H1 (cell line): ENCODE measurements around the gene BCAS3. TPM values are rescaled to one million over a fixed set of nuclear protein-coding genes. Genes with fewer than 3 reads are reported as not detected.
A peak's percentile ranks its signal among the peaks of the same experiment; 100 is the strongest.

Experiments
- CTCF ChIA-PET: fragments of 300-600 bp; sonication (Branson Sonifier 250); formaldehyde crosslinking; loops from one replicate; lab custom pipeline; 2021; ENCODE audit not compliant: partially characterized antibody; lab: Charles Lee
- POLR2A ChIA-PET: fragments of 300-600 bp; sonication (Branson Sonifier 250); formaldehyde crosslinking; loops from one replicate; lab custom pipeline; 2021; ENCODE audit warnings: inconsistent platforms; ENCODE audit not compliant: partially characterized antibody; lab: Charles Lee
- DNase-seq, 2 experiments: peaks; one replicate each; pipeline versions ENCODE4 v3.0.0 to v3.0.0-alpha.2; 2010 to 2022; ENCODE audit warnings: low spot score in 2 of 2, low read depth in 1 of 2, mixed read lengths in 1 of 2
- FAIRE-seq: peaks from 2 replicates; lab custom pipeline; 2011; peaks lifted over from hg19 to GRCh38; lab: Jason Lieb, UNC
- H2AFZ ChIP-seq: 2 replicates; pipeline ENCODE4 v1.8.1; 2012; ENCODE audit warnings: low read length, inconsistent platforms
- H2AK5ac ChIP-seq: 2 replicates; pipeline ENCODE4 v1.6.1; 2013; ENCODE audit warnings: low read depth, low read length
- H2BK120ac ChIP-seq: replicated peaks from 2 replicates; pipeline ENCODE3; 2013; ENCODE audit warnings: low read depth, low read length, inconsistent platforms
- H2BK12ac ChIP-seq: 2 replicates; pipeline ENCODE4 v1.6.1; 2013; ENCODE audit warnings: low read depth, low read length
- H2BK15ac ChIP-seq: 2 replicates; pipeline ENCODE4 v1.6.1; 2013; ENCODE audit warnings: low read length
- H2BK20ac ChIP-seq: 2 replicates; pipeline ENCODE4 v1.6.1; 2013; ENCODE audit warnings: low read length
- H2BK5ac ChIP-seq: 2 replicates; pipeline ENCODE4 v1.6.1; 2013; ENCODE audit warnings: low read depth, low read length
- H3K14ac ChIP-seq: 2 replicates; pipeline ENCODE4 v1.6.1; 2013; ENCODE audit warnings: inconsistent platforms; ENCODE audit not compliant: insufficient read length
- H3K18ac ChIP-seq: 2 replicates; pipeline ENCODE4 v1.6.1; 2013; ENCODE audit warnings: low read length; ENCODE audit errors: extremely low read depth
- H3K23ac ChIP-seq: 2 replicates; pipeline ENCODE4 v1.6.1; 2013; ENCODE audit warnings: inconsistent platforms; ENCODE audit not compliant: insufficient read length
- H3K23me2 ChIP-seq: 2 replicates; pipeline ENCODE4 v1.6.1; 2013; ENCODE audit warnings: low read depth, low read length
- H3K27ac ChIP-seq: 2 replicates; pipeline ENCODE4 v1.6.1; 2011; ENCODE audit warnings: low read depth, low read length, inconsistent platforms
- H3K27me3 ChIP-seq, 4 experiments: replicated peaks in 1 of 4; 1 replicate in 1 of 4; 2 replicates in 3 of 4; pipeline versions ENCODE4 v1.6.1 to v1.8.1; 2011 to 2013; ENCODE audit warnings: low read length in 3 of 4, mild to moderate bottlenecking in 3 of 4, inconsistent platforms in 2 of 4, mixed read lengths in 2 of 4, moderate library complexity in 1 of 4; ENCODE audit not compliant: control insufficient read depth in 3 of 4, insufficient read depth in 3 of 4; ENCODE audit errors: extremely low read depth in 1 of 4
- H3K36me3 ChIP-seq, 4 experiments: 2 replicates each; pipeline versions ENCODE4 v1.6.1 to v1.8.1; 2011 to 2013; ENCODE audit warnings: mild to moderate bottlenecking in 4 of 4, low read length in 3 of 4, moderate library complexity in 2 of 4, control low read depth in 1 of 4, inconsistent platforms in 1 of 4; ENCODE audit not compliant: insufficient read depth in 4 of 4, control insufficient read depth in 2 of 4
- H3K4ac ChIP-seq: replicated peaks from 2 replicates; pipeline ENCODE3; 2013; ENCODE audit warnings: low read length, low read depth, mixed read lengths, inconsistent platforms; ENCODE audit not compliant: insufficient read length
- H3K4me1 ChIP-seq, 4 experiments: replicated peaks in 1 of 4; 1 replicate in 1 of 4; 2 replicates in 3 of 4; pipeline versions ENCODE4 v1.6.1 to v1.8.1; 2011 to 2013; ENCODE audit warnings: low read length in 3 of 4, inconsistent platforms in 2 of 4, mixed read lengths in 1 of 4; ENCODE audit not compliant: insufficient read depth in 4 of 4, control insufficient read depth in 3 of 4
- H3K4me2 ChIP-seq, 2 experiments: 2 replicates each; pipeline versions ENCODE4 v1.6.1 to v1.8.1; 2011 to 2013; ENCODE audit warnings: low read depth in 2 of 2, low read length in 2 of 2, control low read depth in 1 of 2, inconsistent platforms in 1 of 2, mild to moderate bottlenecking in 1 of 2; ENCODE audit not compliant: insufficient read depth in 1 of 2
- H3K4me3 ChIP-seq, 4 experiments: fragments of 200-600, 300-600 bp in 1 of 4; sonication (generic), shearing (Covaris generic), sonication (Bioruptor Twin) in 1 of 4; 2 replicates each; pipeline versions ENCODE4 v1.5.1 to v1.8.1; 2011 to 2016; ENCODE audit warnings: low read length in 4 of 4, low read depth in 3 of 4, control low read depth in 2 of 4, inconsistent platforms in 2 of 4, mild to moderate bottlenecking in 2 of 4, mixed read lengths in 1 of 4, moderate library complexity in 1 of 4; ENCODE audit not compliant: insufficient read depth in 2 of 4; ENCODE audit errors: extremely low read depth in 1 of 4
- H3K56ac ChIP-seq: replicated peaks from 2 replicates; pipeline ENCODE3; 2013; ENCODE audit warnings: low read depth, mild to moderate bottlenecking, mixed read lengths, low read length, inconsistent platforms; ENCODE audit not compliant: insufficient read length
- H3K79me1 ChIP-seq: 2 replicates; pipeline ENCODE4 v1.6.1; 2013; ENCODE audit warnings: low read depth, low read length, control low read depth
- H3K79me2 ChIP-seq, 2 experiments: 2 replicates each; pipeline versions ENCODE4 v1.6.1 to v1.8.1; 2012 to 2013; ENCODE audit warnings: low read length in 2 of 2, mild to moderate bottlenecking in 2 of 2, inconsistent platforms in 1 of 2; ENCODE audit not compliant: insufficient read depth in 2 of 2, control insufficient read depth in 1 of 2
- H3K9ac ChIP-seq, 4 experiments: replicated peaks in 1 of 4; 1 replicate in 1 of 4; 2 replicates in 3 of 4; pipeline versions ENCODE4 v1.6.1 to v1.8.1; 2011 to 2013; ENCODE audit warnings: low read depth in 3 of 4, low read length in 3 of 4, control low read depth in 2 of 4, mild to moderate bottlenecking in 2 of 4, moderate library complexity in 2 of 4, inconsistent platforms in 1 of 4; ENCODE audit errors: extremely low read depth in 1 of 4
- H3K9me3 ChIP-seq, 2 experiments: 2 replicates each; pipeline versions ENCODE4 v1.6.1 to v1.8.1; 2012 to 2013; ENCODE audit warnings: mild to moderate bottlenecking in 2 of 2, moderate library complexity in 2 of 2, control low read depth in 1 of 2, inconsistent platforms in 1 of 2, low read depth in 1 of 2, low read length in 1 of 2, mixed read lengths in 1 of 2; ENCODE audit not compliant: insufficient read depth in 2 of 2
- H4K20me1 ChIP-seq, 2 experiments: replicated peaks in 1 of 2; 2 replicates each; pipeline versions ENCODE3 to v1.8.1; 2011 to 2013; ENCODE audit warnings: inconsistent platforms in 2 of 2, low read length in 2 of 2, mild to moderate bottlenecking in 1 of 2; ENCODE audit not compliant: insufficient read depth in 2 of 2, control insufficient read depth in 1 of 2
- H4K5ac ChIP-seq: 2 replicates; pipeline ENCODE4 v1.6.1; 2013; ENCODE audit warnings: low read length, low read depth, mixed read lengths, inconsistent platforms; ENCODE audit not compliant: insufficient read length
- H4K8ac ChIP-seq: 2 replicates; pipeline ENCODE4 v1.8.0; 2013; ENCODE audit warnings: mild to moderate bottlenecking, moderate library complexity, low read length, inconsistent platforms; ENCODE audit not compliant: insufficient read depth; ENCODE audit errors: extremely low read depth
- H4K91ac ChIP-seq: replicated peaks from 2 replicates; pipeline ENCODE3; 2013; ENCODE audit warnings: low read length, mixed read lengths, inconsistent platforms; ENCODE audit not compliant: insufficient read length
- EGR1 ChIP-seq: IDR thresholded peaks from 2 replicates; pipeline ENCODE4 v1.6.1; 2011; ENCODE audit warnings: low read depth, low read length, borderline replicate concordance
- EZH2 ChIP-seq: fragments of 200-600 bp; sonication (generic); IDR thresholded peaks from 2 replicates; pipeline ENCODE4 v1.7.1; 2012; ENCODE audit warnings: low read depth, mild to moderate bottlenecking, moderate library complexity, low read length, inconsistent platforms; ENCODE audit not compliant: severe bottlenecking
- FOSL1 ChIP-seq: IDR thresholded peaks from 2 replicates; pipeline ENCODE4 v1.6.1; 2011; ENCODE audit warnings: mild to moderate bottlenecking, low read depth, low read length, moderate library complexity; ENCODE audit not compliant: insufficient read depth
- RAD21 ChIP-seq, 2 experiments: IDR thresholded peaks in 1 of 2; conservative IDR thresholded peaks in 1 of 2; 2 replicates each; pipeline ENCODE4 v1.6.1; 2011; ENCODE audit warnings: low read depth in 2 of 2, low read length in 2 of 2, improper control_type of control experiment in 1 of 2, inconsistent platforms in 1 of 2, mild to moderate bottlenecking in 1 of 2, moderate library complexity in 1 of 2
- RNF2 ChIP-seq: fragments of 200-900, 300-1000 bp; sonication (generic); IDR thresholded peaks from 2 replicates; pipeline ENCODE4 v1.7.1; 2016; ENCODE audit warnings: borderline replicate concordance, low read depth, mild to moderate bottlenecking, antibody characterized with exemption, low read length; ENCODE audit not compliant: poor library complexity, severe bottlenecking; ENCODE audit errors: missing control alignments
- SUZ12 ChIP-seq: fragments of 200-600 bp; sonication (generic); IDR thresholded peaks from 2 replicates; pipeline ENCODE4 v1.6.1; 2012; ENCODE audit warnings: mild to moderate bottlenecking, inconsistent platforms, low read length, moderate library complexity, mixed read lengths
- WGBS, 2 experiments: shearing (Covaris generic) in 1 of 2; methylation state at CpG; one replicate each; pipeline versions ENCODE4 v1.1.6 to v1.1.7; 2013 to 2015; ENCODE audit warnings: low lambda C conversion rate in 2 of 2, mixed read lengths in 2 of 2, inconsistent platforms in 1 of 2, low coverage in 1 of 2, missing lambda C conversion rate in 1 of 2; ENCODE audit not compliant: insufficient replicate concordance in 2 of 2, insufficient coverage in 1 of 2, insufficient read length in 1 of 2; ENCODE audit errors: extremely low coverage in 1 of 2, missing lambda C conversion rate in 1 of 2; 5-methylcytosine and 5-hydroxymethylcytosine counted together
- polyA plus RNA-seq, 7 experiments: library from polyadenylated mRNA; depleted of rRNA in 3 of 7; stranded (reverse) in 5 of 7; unstranded in 2 of 7; fragments of >200 nt in 5 of 7; fragments of 200-250 nt in 2 of 7; gene quantifications; 1 replicate in 5 of 7; 2 replicates in 1 of 7; 4 replicates in 1 of 7; pipeline versions ENCODE4 v1.2.1 to v1.2.3, GENCODE V29; 2011 to 2013; ENCODE audit warnings: missing spikeins in 2 of 7, mixed read lengths in 2 of 7
- total RNA-seq: library from RNA; stranded (reverse); fragmentation: NEBNext Ultra II Directional; extraction: Animal tissue kit (Norgen Biotek cat#: 25700); gene quantifications from 2 replicates; pipeline ENCODE4 v1.2.1, GENCODE V29; 2021
- TF ChIP-seq, protein P1 (sequence below): IDR thresholded peaks from 2 replicates; pipeline ENCODE4 v1.6.1; 2012; ENCODE audit warnings: low read length, inconsistent platforms

BCAS3 gene
- total and polyA plus RNA-seq, 2 of the 8 experiments (the other 6 are each of a cell fraction or from before 2014, with no cell fraction given), result 9.9 to 13.3 TPM

- Histone ChIP-seq H3K79me2 (no peaks in the 10 kb centered on the region), H3K27me3 (peaks cover 98 to 100% (median 100%) of the 10 kb centered on the region in 4 experiments), H3K4me2 (peak overlapping the region; percentile 63 to 65)
- TF ChIP-seq RAD21 (IDR thresholded peaks at IDR 0.05 in 1 of 2, conservative IDR thresholded peaks at IDR 0.05 in 1 of 2; ENCODE audit: low read depth in 2 of 2, low read length in 2 of 2), result no peak
- no peak for TF ChIP-seq EGR1
- TF ChIP-seq SUZ12, result peak; percentile 94; the same call in 1 of the 2 replicates
- peak; percentile 98 for TF ChIP-seq EZH2
- no peak for TF ChIP-seq FOSL1
- peak; percentile 59 for TF ChIP-seq RNF2
- TF ChIP-seq, protein P1, sequence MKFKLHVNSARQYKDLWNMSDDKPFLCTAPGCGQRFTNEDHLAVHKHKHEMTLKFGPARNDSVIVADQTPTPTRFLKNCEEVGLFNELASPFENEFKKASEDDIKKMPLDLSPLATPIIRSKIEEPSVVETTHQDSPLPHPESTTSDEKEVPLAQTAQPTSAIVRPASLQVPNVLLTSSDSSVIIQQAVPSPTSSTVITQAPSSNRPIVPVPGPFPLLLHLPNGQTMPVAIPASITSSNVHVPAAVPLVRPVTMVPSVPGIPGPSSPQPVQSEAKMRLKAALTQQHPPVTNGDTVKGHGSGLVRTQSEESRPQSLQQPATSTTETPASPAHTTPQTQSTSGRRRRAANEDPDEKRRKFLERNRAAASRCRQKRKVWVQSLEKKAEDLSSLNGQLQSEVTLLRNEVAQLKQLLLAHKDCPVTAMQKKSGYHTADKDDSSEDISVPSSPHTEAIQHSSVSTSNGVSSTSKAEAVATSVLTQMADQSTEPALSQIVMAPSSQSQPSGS, result no peak
Measured at GRCh38 chr17:61404913-61405685, 727.4 kb downstream of the BCAS3 start.

More at GRCh38 chr17:61404913-61405685, 727.4 kb downstream of the BCAS3 start:
- no peak overlapping the region for H3K4ac ChIP-seq
- H2BK12ac ChIP-seq, result no peak overlapping the region
- H2AFZ ChIP-seq, result no peak overlapping the region
- H2BK120ac ChIP-seq, result no peak overlapping the region
- peaks cover 0 to 40% (median 27%) of the 10 kb centered on the region in 4 experiments; a peak in 6 of 7 replicates for H3K4me1 ChIP-seq
- ChIA-PET CTCF (interaction anchor here (0.8 to 6.8 kb wide), 8 partner anchors 7 to 433 kb away, joined by 3 to 31 read pairs (median 4); no protein-coding TSS in a partner anchor), POLR2A (interaction anchor here (0.6 to 1.4 kb wide), 5 partner anchors 7 to 54 kb away, joined by 3 to 5 read pairs (median 3); no protein-coding TSS in a partner anchor)
- no peak overlapping the region for H3K56ac ChIP-seq
- H3K23ac ChIP-seq, result no peak overlapping the region
- H3K14ac ChIP-seq, result no peak overlapping the region
- no peak overlapping the region for H3K27ac ChIP-seq
- no peak overlapping the region for H2BK5ac ChIP-seq
- 0 out of 2 replicates have a peak overlapping the region, but pooled peaks have one; percentile 63 for H4K8ac ChIP-seq
- H3K18ac ChIP-seq, result no peak overlapping the region; the same call in 1 of the 2 replicates
- H3K23me2 ChIP-seq, result peaks cover 2% of the 10 kb centered on the region; the same call in 1 of the 2 replicates
- H2AK5ac ChIP-seq, result no peak overlapping the region
- no peak overlapping the region for H4K91ac ChIP-seq
- H3K9ac ChIP-seq, result peak overlapping the region in 1 of 4 experiments; percentile 14; a peak in 1 of 7 replicates
- no peaks in the 10 kb centered on the region for H3K79me1 ChIP-seq
- H2BK20ac ChIP-seq, result no peak overlapping the region
- H4K5ac ChIP-seq, result no peak overlapping the region
- H3K36me3 ChIP-seq, result peaks cover 0 to 18% (median 0%) of the 10 kb centered on the region in 4 experiments; a peak in 1 of 8 replicates
- DNase-seq (peak in 1 of 2 experiments; percentile 73), FAIRE-seq (no peak)
- H3K4me3 ChIP-seq, result peak overlapping the region in 1 of 4 experiments; percentile 49; a peak in 4 of 8 replicates
- peaks cover 43 to 46% of the 10 kb centered on the region in 2 experiments for H4K20me1 ChIP-seq
- H2BK15ac ChIP-seq, result no peak overlapping the region
- WGBS, 2 experiments, result 3% methylated on average over 65 of the region's 71 CpGs; no CpG with 5 or more reads in 1 of the 2 experiments
- no peaks in the 10 kb centered on the region; a peak in 1 of 4 replicates for H3K9me3 ChIP-seq
